GM12891 (cell line): ENCODE results near the gene NF1.

Source experiments
- POLR2A ChIP-seq: IDR thresholded peaks from 2 replicates; pipeline ENCODE4 v1.6.1; 2011; ENCODE audit warnings: low read depth, low read length, control low read depth
- POLR2AphosphoS5 ChIP-seq: IDR thresholded peaks from 2 replicates; pipeline ENCODE4 v1.6.1; 2011; ENCODE audit warnings: low read depth, low read length, control low read depth
- POU2F2 ChIP-seq: IDR thresholded peaks from 2 replicates; pipeline ENCODE4 v1.6.1; 2011; ENCODE audit warnings: low read depth, mild to moderate bottlenecking, control low read depth, low read length, moderate library complexity
- SPI1 ChIP-seq: IDR thresholded peaks from 2 replicates; pipeline ENCODE4 v1.6.1; 2011; ENCODE audit warnings: low read depth, low read length, control low read depth
- TAF1 ChIP-seq: IDR thresholded peaks from 2 replicates; pipeline ENCODE4 v1.6.1; 2011; ENCODE audit warnings: low read depth, low read length, control low read depth

DNA sequence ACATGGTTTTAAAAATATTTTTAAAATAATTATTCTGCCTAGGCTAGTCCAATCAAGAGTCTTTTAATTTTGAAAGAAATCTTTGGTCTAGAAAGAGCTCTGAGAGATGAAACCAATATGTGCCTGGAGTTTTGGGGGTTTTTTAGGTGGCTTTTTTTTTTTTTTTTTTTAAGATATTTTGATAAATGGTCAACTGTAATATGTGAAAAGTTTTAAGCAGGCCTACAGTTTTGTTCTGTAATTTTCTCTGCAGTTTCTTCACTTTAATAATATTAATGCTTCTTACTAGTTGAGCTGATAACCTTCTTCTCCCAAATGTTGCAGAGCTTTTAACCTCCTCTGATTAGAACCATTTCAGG is 157.2 kb downstream of the NF1 start:
- TF ChIP-seq POLR2A (no peak), POLR2AphosphoS5 (no peak), TAF1 (no peak), SPI1 (no peak), POU2F2 (no peak)
